ENCODE results near the gene C3orf70. TPM values are rescaled to one million over a fixed set of nuclear protein-coding genes. Genes with fewer than 3 reads are reported as not detected.

Gene C3orf70
- total RNA-seq, 4 donors from 2014 or later: 7.8 to 13.8 (median 9.8) TPM

DNA sequence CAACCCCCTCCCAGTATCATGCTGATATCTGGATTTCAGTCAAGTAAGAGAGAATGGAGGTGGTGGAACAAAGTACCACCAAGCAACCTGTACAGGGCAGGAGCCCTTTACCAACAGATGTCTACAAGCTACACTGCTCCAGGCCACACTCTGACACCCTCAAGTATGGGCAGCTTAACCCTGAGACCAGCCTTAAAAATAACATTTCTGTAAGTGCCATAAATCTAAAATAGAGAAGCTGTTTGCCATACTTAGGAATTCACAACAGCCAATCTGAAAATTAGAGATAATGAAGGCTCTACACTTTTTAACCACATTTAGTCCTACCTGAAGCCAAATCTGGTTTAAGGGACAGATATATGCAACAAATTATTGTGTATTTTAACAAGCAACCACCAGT is 59.7 kb downstream of the C3orf70 start:
- DNase-seq (ENCODE audit: low spot score in 2 of 2): no peak
- Histone ChIP-seq H3K9me3 (no peaks in the 10 kb centered on the region), H3K4me1 (peaks cover 0 to 13% (median 2%) of the 10 kb centered on the region in 4 donors), H3K4me3 (no peak overlapping the region), H3K27me3 (no peaks in the 10 kb centered on the region), H3K27ac (no peak overlapping the region), H3K36me3 (no peaks in the 10 kb centered on the region)
- TF ChIP-seq, protein P1, sequence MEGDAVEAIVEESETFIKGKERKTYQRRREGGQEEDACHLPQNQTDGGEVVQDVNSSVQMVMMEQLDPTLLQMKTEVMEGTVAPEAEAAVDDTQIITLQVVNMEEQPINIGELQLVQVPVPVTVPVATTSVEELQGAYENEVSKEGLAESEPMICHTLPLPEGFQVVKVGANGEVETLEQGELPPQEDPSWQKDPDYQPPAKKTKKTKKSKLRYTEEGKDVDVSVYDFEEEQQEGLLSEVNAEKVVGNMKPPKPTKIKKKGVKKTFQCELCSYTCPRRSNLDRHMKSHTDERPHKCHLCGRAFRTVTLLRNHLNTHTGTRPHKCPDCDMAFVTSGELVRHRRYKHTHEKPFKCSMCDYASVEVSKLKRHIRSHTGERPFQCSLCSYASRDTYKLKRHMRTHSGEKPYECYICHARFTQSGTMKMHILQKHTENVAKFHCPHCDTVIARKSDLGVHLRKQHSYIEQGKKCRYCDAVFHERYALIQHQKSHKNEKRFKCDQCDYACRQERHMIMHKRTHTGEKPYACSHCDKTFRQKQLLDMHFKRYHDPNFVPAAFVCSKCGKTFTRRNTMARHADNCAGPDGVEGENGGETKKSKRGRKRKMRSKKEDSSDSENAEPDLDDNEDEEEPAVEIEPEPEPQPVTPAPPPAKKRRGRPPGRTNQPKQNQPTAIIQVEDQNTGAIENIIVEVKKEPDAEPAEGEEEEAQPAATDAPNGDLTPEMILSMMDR (IDR thresholded peaks at IDR 0.05): no peak
- no peak for TF ChIP-seq POLR2A (IDR thresholded peaks at IDR 0.05)
- TF ChIP-seq EP300 (IDR thresholded peaks at IDR 0.05): no peak

DNA sequence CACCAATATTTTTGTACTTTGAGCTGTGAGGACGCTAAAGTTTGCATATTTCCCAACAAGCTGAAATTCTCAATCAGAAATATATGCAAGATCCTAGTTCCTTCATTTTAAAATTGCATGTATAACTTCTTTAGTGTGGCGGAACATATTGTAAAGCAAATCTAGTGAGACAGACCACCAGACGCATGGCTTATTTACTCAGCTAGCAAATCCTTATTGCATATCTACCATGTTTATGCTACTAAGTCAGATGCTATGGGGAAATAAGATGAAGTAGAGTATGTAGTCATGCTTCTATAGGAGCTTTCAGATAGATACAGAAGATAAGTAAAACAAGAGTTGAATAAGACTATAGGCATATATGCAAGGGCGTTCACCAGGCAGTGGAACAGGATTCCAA is 62.0 kb downstream of the C3orf70 start:
- peaks cover 0 to 13% (median 2%) of the 10 kb centered on the region in 4 donors for H3K4me1 ChIP-seq
- no peaks in the 10 kb centered on the region for H3K36me3 ChIP-seq
- no peak overlapping the region for H3K27ac ChIP-seq
- 84 to 92% methylated on average over 4 of the region's 4 CpGs for WGBS, 2 donors
- no peaks in the 10 kb centered on the region for H3K9me3 ChIP-seq
- no peaks in the 10 kb centered on the region for H3K27me3 ChIP-seq
- DNase-seq (ENCODE audit: low spot score in 2 of 2): no peak
- no peak overlapping the region for H3K4me3 ChIP-seq
- TF ChIP-seq EP300 (IDR thresholded peaks at IDR 0.05) (no peak), POLR2A (IDR thresholded peaks at IDR 0.05) (no peak)
- TF ChIP-seq, protein P1 (IDR thresholded peaks at IDR 0.05): no peak

DNA sequence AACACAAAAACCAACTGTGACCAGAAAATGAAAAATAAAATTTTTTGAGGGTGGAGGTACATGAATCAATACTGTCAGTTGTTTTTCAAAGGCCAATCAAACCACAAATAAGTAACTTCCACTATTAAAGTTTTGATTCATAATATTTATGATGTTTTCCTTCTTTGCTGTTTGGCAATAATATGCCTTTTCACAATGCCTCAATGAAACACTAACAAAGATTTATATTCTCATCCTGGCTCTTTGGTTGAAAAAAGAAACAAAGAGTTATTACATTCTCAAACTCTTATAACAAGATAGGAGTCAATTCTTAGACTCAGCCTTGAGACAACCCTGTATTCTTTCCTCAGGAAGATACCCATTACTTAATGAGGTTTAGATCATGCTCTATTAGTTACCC is 63.1 kb downstream of the C3orf70 start:
- H3K36me3 ChIP-seq: no peaks in the 10 kb centered on the region
- TF ChIP-seq POLR2A (IDR thresholded peaks at IDR 0.05) (no peak), EP300 (IDR thresholded peaks at IDR 0.05) (no peak)
- TF ChIP-seq, protein P1 (IDR thresholded peaks at IDR 0.05): no peak
- no peaks in the 10 kb centered on the region for H3K9me3 ChIP-seq
- H3K4me3 ChIP-seq: no peak overlapping the region
- H3K27ac ChIP-seq: no peak overlapping the region
- no peak for DNase-seq (ENCODE audit: low spot score in 2 of 2)
- H3K4me1 ChIP-seq: peaks cover 0 to 13% (median under 1%) of the 10 kb centered on the region in 4 donors
- H3K27me3 ChIP-seq: no peaks in the 10 kb centered on the region

DNA sequence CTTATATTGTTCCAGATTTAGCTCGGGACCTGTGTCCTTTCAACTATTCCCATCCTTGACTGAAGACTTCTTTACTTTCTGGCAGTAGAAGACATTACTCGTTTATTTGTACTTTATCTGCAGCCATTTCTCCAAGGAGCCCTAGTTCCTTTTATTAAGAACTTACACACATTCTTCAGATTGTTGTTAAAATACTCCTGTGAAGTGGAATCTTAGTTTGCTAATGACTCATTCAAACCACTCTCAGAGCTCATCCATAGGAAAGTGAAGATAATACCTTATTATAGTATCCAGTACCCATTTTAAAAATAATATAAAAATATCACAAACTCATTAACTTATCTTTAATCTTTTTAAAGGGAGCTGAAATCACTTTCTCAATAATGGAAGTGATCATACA is 63.5 kb downstream of the C3orf70 start:
- Histone ChIP-seq H3K9me3 (no peaks in the 10 kb centered on the region), H3K4me3 (no peak overlapping the region), H3K27ac (no peak overlapping the region), H3K4me1 (peaks cover 0 to 13% (median 0%) of the 10 kb centered on the region in 4 donors), H3K36me3 (no peaks in the 10 kb centered on the region), H3K27me3 (no peaks in the 10 kb centered on the region)
- TF ChIP-seq, protein P1 (IDR thresholded peaks at IDR 0.05): no peak
- TF ChIP-seq POLR2A (IDR thresholded peaks at IDR 0.05) (no peak), EP300 (IDR thresholded peaks at IDR 0.05) (no peak)
- no peak for DNase-seq (ENCODE audit: low spot score in 2 of 2)
- 52 to 57% methylated on average over 2 of the region's 2 CpGs for WGBS, 2 donors

DNA sequence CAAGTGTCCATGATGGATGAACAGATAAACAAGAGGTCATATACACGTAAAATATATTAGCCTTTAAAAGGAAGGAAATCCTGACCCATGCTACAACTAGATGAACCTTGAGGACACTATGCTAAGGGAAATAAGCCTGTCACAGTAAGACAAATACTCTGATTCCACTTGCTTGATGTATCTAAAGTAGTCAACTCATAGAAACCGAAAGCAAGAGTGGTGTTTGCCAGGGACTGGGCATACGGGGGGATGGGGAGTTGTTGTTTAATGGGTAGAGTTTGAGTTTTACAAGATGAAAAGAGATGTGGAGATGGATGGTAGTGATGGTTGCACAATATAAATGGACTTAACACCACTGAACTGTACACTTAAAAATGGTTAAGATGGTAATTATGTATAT is 65.4 kb downstream of the C3orf70 start:
- no peaks in the 10 kb centered on the region for H3K9me3 ChIP-seq
- DNase-seq (ENCODE audit: low spot score in 2 of 2): no peak
- no peaks in the 10 kb centered on the region for H3K27me3 ChIP-seq
- no peak overlapping the region for H3K27ac ChIP-seq
- H3K4me1 ChIP-seq: peaks cover 0 to 13% (median 0%) of the 10 kb centered on the region in 4 donors
- peaks cover 0 to 10% (median 0%) of the 10 kb centered on the region in 3 donors for H3K36me3 ChIP-seq
- H3K4me3 ChIP-seq: no peak overlapping the region
- WGBS, 2 donors: 89% methylated on average over 3 of the region's 3 CpGs
- TF ChIP-seq EP300 (IDR thresholded peaks at IDR 0.05) (no peak), POLR2A (IDR thresholded peaks at IDR 0.05) (no peak)
- TF ChIP-seq, protein P1 (IDR thresholded peaks at IDR 0.05): no peak

All from tibial nerve (tissue), 4 donors.